NCI-H82 treated with DMSO at 0.1 percent for 48 hours (cell line): ENCODE data around the gene CLOCK.

Source experiments
- DNase-seq: peaks from one replicate; lab custom pipeline; 2025; ENCODE audit not compliant: unreplicated experiment; lab: John Stamatoyannopoulos, UW

Gene CLOCK

GRCh38 chr4:55545151-55545550 lies 1.6 kb downstream of the CLOCK start:
- peak; percentile 14 for DNase-seq

GRCh38 chr4:55543858-55544257 lies 2.9 kb downstream of the CLOCK start:
- DNase-seq, result no peak

GRCh38 chr4:55540271-55540670 lies 6.4 kb downstream of the CLOCK start:
- DNase-seq, result no peak

DNA sequence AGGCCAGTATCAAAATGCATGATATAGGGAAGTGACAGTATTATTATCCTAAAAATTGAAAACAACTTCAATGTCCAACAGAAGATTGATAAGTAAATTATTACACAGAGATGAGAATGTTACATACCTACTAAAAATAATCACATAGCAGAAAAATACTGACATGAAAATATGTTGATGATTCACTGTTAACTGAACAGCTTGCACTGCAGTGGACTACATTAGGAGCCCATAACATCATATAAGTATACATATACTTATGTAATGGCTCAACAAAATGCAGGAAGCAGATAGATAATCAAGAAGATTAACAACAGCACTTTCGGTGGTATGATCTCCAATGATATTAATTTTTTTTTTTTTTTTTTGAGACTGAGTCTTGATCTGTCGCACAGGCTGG lies 7.1 kb downstream of the CLOCK start:
- no peak for DNase-seq

- DNase-seq, result no peak
Measured at GRCh38 chr4:55538531-55538930, 8.2 kb downstream of the CLOCK start.

- no peak for DNase-seq
Measured at GRCh38 chr4:55534306-55534705, 12.4 kb downstream of the CLOCK start.

- no peak for DNase-seq
Measured at GRCh38 chr4:55530691-55531090, 16.0 kb downstream of the CLOCK start.

DNA sequence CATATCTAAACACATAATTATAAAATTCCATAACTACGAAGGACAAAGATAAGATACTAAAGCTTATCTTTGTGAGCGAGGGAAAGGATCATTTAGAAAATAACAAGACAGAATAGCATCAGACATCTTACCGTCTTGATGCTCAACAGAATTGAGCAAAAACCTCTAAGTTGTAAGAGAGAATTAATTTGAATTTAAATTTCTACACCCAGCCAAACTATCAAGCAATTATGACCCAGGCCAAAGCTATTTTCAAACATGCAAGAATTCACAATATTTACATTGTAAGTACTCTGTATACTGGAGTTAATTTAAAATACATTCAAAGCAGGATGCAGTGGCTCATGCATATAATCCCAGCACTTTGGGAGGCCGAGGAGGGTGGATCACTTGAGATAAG lies 16.5 kb downstream of the CLOCK start:
- no peak for DNase-seq

DNA sequence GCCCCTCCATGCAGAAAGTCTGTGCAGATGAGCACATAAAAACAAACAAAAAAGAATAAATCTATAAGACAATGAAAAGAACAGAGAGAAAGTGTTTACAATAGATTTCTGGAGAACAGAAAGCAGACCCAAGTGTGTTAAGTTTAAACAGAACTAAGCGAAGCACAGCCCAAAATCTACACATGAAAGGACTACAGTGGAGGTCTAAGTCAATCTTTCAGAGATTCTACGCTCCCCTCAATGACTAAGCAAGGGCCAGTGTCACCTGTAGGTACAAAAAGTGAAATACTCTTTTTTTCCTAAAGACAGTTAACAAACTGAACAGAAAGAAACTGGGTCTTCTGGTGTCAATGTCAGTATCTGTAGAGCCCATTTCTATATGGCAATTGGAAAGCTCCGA lies 18.2 kb downstream of the CLOCK start:
- no peak for DNase-seq

- DNase-seq, result no peak
Measured at GRCh38 chr4:55524844-55525571, 21.7 kb downstream of the CLOCK start.

DNA sequence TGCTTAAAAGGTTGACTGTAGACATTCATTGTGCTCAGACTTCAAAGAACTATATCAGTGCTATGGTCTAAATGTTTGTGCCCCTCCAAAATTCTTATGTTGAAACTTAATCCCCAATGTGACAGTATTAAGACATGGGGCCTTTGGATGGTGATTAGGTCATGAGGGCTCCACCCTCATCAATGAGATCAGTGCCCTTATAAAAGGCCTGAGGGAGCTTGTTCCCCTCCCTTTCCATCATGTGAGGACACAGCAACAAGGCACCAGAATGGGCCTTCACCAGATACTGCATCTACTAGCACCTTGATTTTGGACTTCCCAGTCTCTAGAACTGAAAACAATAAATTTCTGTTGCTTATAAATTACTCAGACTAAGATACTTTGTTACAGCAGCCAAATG lies 28.3 kb downstream of the CLOCK start:
- DNase-seq, result no peak

GRCh38 chr4:55517526-55518229 lies 29.0 kb downstream of the CLOCK start:
- DNase-seq, result no peak

DNA sequence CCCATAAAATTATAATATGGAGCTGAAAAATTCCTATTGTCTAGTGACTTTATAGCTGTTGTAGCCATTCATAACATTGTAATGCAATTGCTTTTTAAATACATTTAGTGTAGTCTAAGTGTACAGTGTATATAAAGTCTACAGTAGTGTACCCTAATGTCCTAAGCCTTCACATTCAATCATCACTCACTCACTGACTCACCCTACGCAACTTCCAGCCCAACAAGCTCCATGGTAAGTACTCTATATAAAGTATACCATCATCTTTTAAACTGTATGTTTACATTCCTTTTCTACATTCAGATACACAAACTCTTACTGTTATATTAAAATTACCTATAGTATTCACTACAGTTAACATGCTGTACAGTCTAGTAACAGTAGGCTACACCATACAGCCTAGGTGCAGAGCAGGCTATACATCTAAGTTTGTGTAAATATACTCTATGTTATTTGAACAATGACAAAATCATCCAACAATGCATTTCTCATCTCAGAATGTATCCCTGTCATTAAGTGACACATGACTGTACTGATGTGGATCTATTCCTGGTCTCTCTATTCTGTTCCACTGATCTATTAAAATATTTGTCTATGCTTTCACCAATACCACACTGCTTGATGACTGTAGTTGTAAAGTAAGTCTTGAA lies 33.7 kb downstream of the CLOCK start:
- no peak for DNase-seq

DNA sequence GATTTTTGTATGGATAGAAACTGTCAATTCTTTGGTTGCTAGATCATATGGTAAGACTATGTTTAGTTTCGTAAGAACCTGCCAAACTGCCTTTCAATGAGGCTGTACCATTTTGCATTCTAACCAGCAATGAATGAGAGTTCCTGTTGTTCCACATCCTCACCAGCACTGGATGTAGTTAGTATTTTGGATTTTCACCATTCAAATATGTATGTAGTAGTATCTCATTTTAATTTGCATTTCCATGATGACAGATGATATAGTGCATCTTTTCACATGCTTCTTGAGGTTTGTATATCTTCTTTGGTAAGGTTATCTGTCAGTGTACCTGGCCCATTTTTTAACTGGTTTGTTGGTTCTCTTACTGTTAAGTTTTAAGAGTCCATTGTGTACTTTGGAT lies 34.6 kb downstream of the CLOCK start:
- DNase-seq, result no peak

DNA sequence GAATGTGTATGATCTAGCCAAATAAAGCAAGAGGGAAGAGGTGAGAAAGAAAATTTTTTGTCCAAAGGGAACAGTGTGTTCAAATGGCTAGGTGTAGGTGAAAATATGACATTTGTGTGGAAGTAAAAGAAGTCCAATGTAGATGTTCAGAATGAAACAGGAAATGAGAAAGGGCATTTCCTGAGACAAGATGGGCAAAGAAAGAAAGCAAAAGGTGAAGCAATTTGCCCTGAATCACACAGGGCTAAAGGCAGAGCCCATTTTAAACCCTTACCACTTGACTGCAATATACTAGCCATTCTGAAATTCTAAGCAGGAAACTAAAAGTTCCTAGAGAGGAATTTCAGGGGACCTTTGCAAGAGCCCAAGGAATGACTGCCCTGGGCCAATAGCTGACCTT lies 36.0 kb downstream of the CLOCK start:
- DNase-seq, result no peak

GRCh38 chr4:55509266-55509665 lies 37.4 kb downstream of the CLOCK start:
- DNase-seq, result no peak

GRCh38 chr4:55507612-55508011 lies 39.1 kb downstream of the CLOCK start:
- no peak for DNase-seq

DNA sequence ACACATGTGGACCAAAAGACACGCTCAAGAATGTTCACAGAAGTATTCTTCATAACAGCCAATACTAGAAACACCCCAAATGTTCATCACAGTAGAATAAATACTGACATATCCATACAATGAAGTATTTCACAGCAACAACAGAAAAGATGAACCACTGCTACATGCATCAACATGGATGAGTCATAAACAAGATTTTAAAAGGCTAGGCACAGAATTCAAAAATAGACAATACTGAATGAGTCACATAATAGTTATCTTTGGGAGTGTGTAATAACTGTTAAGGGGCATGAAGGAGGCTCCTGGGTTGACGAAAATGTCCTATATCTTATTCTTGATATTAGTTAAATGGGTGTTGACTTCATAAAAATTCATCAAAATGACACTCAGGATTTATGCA lies 43.5 kb downstream of the CLOCK start:
- no peak for DNase-seq

GRCh38 chr4:55500072-55500471 lies 46.6 kb downstream of the CLOCK start:
- no peak for DNase-seq

DNA sequence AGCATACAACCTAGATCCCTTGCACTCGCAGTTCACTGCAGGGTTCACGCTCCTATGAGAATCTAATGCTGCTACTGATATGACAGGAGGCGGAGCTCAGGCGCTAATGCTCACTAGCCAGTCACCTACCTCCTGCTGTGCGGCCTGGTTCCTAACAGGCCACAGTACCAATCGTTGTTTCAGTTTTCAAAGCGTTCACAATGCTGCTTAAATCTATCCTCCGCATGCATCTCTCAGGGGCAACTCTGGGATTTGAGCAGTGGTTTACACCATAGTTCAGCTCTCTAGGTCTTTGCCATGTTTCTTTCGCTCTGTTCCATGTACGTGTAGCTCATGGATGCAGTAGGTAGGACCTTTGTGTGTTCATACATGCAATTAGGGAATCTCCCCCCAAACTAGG lies 47.2 kb downstream of the CLOCK start:
- DNase-seq, result no peak

GRCh38 chr4:55498051-55498450 lies 48.7 kb downstream of the CLOCK start:
- no peak for DNase-seq

GRCh38 chr4:55491486-55491885 lies 55.2 kb downstream of the CLOCK start:
- no peak for DNase-seq
